Ureter (tissue), 1 donor: ENCODE data around the gene SLIT3. TPM values are rescaled to one million over a fixed set of nuclear protein-coding genes. Genes with fewer than 3 reads are reported as not detected.

ENCODE experiments used
- DNase-seq: peaks from one replicate; pipeline ENCODE4 v3.0.0-alpha.2; 2020; ENCODE audit warnings: low spot score
- total RNA-seq: library from RNA; stranded (reverse); gene quantifications from one replicate; pipeline ENCODE4 v1.2.4, GENCODE V29; 2023
- donor health status: DM: yes; HTN: yes; CAD: no.

The SLIT3 gene
- total RNA-seq, 1 donor from 2014 or later, result 67.0 TPM

GRCh38 chr5:168965638-168966037 is 335.3 kb downstream of the SLIT3 start:
- no peak for DNase-seq

GRCh38 chr5:168964182-168964581 is 336.8 kb downstream of the SLIT3 start:
- no peak for DNase-seq

DNA sequence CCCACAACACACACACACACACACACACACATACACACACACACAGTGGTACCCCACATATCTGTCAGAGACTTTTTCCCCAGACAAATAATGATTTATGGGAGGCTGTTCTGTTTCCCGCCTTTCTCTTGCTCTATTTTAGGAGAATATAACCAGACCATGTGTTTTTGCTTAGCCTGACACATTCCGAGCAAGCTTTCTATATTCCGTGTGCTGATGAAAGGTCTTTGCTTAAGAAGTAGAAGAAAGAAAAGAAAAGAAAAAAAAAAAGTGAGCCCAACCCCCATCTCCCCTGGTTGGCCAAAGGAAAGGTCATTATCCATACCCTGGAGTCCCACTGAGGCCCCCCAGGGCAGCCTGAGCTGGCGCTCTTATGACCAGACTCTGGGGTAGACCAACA is 338.6 kb downstream of the SLIT3 start:
- DNase-seq, result no peak

DNA sequence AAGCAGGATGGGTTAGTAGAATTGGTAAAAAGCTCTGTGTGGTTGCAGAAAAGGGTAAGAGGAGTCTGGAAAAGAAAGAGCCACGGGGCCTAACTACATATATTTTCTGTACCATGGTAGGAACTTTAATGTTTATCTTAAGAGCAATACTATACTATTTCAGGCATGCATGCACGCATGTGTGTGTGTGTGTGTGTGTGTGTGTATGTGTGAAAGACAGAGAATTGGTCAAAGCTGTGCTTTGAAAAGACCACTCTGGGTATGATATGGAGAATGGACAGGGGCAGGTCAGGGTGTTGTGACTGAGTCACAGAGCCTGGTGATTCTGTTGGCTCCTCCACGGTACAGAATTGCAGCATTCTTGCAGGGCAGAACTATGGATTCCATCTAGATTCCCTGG is 339.3 kb downstream of the SLIT3 start:
- DNase-seq, result no peak

GRCh38 chr5:168960497-168960896 is 340.4 kb downstream of the SLIT3 start:
- DNase-seq, result no peak

GRCh38 chr5:168953351-168953750 is 347.6 kb downstream of the SLIT3 start:
- DNase-seq, result no peak

DNA sequence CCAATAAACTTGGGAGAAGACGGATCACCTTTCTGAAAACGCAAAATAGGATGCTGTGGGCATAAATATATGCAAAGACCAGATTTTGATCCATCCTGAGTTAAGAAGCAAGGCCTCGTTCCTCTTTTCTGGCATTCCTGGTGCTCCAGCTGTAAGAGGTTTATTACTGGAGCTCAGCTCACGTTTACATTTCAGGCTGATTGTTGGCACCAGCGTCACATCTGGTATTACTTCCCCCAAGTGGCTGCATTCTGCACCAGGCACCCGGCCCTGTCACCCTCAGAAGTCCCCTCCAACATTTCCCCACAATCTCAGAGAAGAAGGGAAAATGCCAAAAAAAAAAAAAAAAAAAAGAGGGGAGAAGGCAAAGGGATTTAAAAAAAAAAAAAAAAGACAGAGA is 348.7 kb downstream of the SLIT3 start:
- no peak for DNase-seq

- no peak for DNase-seq
Measured at GRCh38 chr5:168951769-168952168, 349.2 kb downstream of the SLIT3 start.

- DNase-seq, result no peak
Measured at GRCh38 chr5:168951356-168951755, 349.6 kb downstream of the SLIT3 start.

DNA sequence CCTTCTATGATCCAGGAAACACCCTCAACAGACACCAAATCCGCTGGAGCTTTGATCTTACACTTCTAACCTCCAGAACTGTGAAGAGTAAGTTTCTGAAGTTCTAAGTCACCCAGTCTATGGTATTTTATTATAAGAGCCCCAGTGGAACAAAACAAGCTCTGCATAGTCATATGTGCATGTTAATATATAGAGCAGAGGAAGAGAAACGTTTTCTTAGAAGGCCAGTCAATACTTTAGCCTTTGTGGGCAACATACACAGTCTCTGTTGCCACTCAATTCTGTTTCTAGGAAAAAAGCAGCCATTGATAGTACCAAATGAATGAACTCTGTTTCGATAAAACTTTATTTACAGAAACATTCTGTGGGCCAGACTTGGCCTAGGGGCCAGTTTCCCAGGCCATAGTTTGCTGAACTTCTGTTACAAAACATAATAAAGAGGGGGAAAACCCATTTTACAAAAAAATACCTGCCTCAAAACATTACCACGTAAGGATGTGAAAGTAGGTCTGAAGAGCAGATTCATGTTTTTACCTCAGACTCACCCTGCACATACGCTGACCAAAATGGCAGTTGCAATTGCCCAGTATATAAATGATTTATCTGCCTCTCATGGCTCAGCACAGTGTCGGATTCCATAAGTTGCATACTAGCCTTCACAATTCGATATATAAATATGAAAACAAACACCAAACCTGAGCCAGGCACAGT is 350.5 kb downstream of the SLIT3 start:
- DNase-seq, result no peak

DNA sequence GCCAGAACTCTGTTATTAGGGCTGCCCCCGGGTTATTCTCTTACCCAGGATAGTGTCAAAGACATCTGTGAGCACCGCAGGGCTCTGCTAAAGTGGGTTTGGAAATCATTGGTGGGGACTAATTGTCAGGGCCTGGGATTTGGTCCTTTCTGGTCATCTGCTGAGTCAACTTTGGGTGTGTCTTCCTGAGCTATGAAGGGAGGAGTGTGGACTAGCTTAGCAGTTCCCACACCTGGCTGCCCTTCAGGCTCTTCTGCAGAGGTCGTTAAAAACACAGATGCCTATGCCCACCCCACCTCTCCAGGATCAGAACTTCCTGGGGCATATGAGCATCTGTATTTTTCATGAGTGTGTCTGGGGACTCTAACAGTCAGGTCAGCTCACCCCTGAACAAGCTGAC is 352.2 kb downstream of the SLIT3 start:
- DNase-seq, result no peak

DNA sequence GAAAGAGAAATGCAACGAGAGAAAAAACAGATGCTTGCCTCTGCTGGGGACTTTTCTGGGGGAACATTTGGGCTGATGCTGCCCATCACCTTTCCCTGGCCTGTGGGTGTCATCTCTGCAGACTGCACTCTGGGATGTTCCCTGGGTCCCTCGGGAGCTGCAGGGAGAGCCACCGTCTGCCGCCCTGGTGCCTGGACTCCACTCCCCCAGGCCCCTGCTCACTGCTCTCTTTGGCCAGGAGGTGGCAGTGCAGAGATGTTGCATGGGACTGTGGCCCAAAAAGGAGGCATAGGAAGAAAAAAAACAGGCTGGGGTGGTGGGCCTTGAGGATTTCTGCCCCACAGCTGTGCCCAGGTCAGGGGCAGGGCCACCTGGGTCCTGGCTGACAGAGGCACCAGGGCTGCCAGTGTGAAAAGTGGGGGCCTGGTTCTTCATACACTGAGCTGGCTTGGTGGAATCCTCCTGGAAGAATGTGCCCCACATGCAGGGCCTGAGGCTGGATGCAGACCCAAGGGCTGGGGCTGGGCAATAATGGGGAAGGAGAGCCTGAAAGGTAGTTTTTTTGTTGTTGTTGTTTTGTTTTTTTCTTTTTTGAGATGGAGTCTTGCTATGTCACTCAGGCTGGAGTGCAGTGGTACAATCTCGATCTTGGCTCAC is 353.6 kb downstream of the SLIT3 start:
- no peak for DNase-seq

DNA sequence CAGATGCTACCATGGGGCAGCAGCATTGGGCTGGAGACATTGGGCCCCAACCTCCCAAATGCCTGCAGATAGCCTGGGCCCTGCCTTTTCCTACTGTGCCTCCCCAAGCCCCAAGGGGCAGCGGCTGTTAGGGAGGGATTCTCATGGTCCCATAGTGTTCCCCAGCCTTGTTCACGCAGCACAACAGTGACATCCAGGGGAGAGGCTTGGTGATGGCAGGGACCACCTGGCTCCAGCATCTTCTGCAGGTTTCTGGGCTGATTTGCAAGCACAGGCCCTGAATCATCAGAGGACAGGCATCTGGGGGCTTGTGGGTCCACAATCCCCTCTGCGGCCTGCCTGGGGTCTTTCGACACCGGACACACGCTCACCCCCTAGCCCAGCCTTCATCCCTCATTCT is 354.6 kb downstream of the SLIT3 start:
- no peak for DNase-seq

GRCh38 chr5:168944004-168944403 is 356.9 kb downstream of the SLIT3 start:
- no peak for DNase-seq

DNA sequence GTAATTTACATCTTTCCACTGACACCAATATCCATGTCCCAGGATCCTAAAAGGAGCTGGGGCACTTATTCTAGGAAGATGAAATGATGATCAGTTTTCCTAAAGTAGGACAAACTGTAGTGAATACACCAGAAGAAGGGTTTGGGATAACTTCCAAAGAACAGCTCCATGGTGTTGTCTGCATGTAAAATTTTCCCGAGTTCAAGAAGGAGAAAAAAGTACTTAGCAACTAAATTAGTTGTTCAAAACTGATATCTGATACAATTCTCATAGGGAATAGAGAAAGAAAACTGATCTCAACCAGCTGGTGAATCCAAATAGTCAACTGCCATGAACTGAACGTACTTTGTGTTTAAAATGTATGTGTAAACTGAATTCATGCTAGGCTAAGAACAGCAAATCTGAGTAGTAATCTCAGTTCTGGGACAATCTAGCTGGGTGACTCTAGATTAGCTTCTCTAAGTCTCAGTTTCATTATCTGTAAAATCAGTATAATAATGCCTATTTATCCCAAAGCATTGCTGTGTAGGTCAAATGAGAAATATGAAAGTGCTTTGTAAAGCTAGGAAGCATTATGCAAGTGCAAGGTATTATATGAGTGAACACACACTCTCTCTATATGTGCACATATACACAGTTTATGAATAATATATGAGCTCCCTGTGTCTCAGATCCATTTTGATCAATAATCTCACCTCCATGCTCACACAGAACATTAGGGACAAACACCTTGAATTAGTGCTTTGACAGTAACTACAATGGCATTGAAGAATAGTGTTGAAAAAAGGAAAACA is 357.7 kb downstream of the SLIT3 start:
- no peak for DNase-seq

- DNase-seq, result no peak
Measured at GRCh38 chr5:168941901-168942300, 359.0 kb downstream of the SLIT3 start.

GRCh38 chr5:168940712-168941111 is 360.2 kb downstream of the SLIT3 start:
- DNase-seq, result no peak

- no peak for DNase-seq
Measured at GRCh38 chr5:168939887-168940544, 360.9 kb downstream of the SLIT3 start.

DNA sequence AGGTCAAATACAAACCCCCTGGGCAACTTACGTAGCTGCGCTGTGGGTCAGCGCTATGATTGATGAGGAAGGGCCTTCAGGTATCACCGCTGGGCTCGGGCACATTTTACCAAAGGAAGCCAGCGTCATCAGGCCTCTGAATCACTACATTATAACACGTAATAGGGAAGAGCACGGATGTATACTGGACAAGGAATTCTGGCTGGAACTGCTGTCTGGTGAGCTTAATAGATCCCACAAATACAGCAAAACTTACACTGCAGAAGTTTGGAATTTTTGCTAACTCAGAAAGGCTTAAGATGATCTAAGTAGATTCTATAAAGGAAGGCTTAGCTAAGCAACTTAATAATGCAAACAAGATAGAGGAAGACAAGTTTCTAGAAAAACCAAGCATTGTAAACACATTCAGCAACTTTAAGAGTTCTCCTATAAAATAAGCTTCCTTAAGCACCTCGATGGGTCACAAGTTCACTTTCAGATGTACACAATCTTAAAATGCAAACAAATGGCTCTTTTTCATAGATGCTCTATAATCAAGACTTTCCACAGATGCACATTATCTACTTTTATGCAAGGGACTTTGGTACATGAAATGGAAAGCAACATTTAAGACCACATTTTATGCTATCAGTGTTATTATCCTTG is 361.7 kb downstream of the SLIT3 start:
- DNase-seq, result no peak

DNA sequence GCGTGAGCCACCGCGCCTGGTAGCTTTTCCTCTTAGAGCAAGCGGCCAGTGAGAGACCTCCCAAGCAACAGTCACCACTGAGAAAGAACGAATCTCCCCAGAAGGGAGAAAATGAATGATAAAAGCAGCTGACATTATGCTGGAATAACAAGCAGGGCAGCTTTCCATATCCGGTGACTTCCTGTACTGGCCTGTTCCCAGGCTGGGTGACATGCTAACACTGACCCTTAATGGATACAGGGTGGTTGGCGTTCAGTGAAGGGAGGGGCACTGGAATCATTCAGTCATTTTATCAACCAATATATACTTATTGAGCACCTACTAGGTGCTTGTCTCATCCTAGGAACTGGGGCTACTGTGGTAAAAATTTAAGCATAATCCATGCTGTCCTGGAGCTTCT is 364.4 kb downstream of the SLIT3 start:
- no peak for DNase-seq

GRCh38 chr5:168935183-168935582 is 365.8 kb downstream of the SLIT3 start:
- DNase-seq, result no peak

DNA sequence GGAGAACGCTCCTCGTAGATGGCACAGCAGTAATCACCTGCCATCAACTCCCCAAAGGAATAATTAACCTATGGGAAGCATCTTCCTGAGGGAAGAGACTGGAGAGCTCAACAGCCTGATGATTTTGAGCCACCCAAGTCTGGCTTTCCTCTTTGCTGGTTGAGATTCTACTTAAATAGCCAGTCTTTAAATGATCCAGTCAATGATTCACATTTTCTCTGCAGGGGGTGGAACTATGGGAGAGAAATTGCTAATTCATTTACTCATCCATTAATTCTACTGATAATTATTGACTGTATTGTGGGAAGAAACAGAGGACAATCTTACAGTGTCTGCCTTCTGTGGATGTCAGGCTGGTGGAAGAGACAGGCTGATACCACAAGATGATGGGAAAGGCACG is 366.8 kb downstream of the SLIT3 start:
- DNase-seq, result no peak
